Cardiac atrium fibroblast (primary cell): ENCODE measurements around the gene SPAG7. TPM values are rescaled to one million over a fixed set of nuclear protein-coding genes. Genes with fewer than 3 reads are reported as not detected.

Experiments
- total RNA-seq: library from RNA; depleted of rRNA; stranded (reverse); fragments of >200 nt; gene quantifications from 2 replicates; pipeline ENCODE4 v1.2.3, GENCODE V29; 2015

The SPAG7 gene
- total RNA-seq, result 43.7 and 50.1 TPM in 2 replicates

GRCh38 chr17:4967539-4968485 lies at the start of gene SPAG7:
TSS of gene SPAG7 (minus strand) at chr17:4967817. CDS start at chr17:4967804, 13 bp downstream.

GRCh38 chr17:4997302-4998026 lies 29.8 kb upstream of the SPAG7 start, which contains the start of the genes INCA1 and KIF1C:
TSS of gene INCA1 (minus strand) at chr17:4997522. CDS start at chr17:4994437, 3,085 bp downstream.
TSS of gene KIF1C (plus strand) at chr17:4997950. CDS start at chr17:5000247, 2,297 bp downstream.

GRCh38 chr17:4986951-4987766 lies 19.5 kb upstream of the SPAG7 start, which contains the start of gene CAMTA2:
TSS of gene CAMTA2 (minus strand) at chr17:4987675. CDS start at chr17:4986222, 1,453 bp downstream.

GRCh38 chr17:4950746-4951204 lies 16.8 kb downstream of the SPAG7 start, which contains the start of gene ENO3:
TSS of gene ENO3 (plus strand) at chr17:4951119. CDS start at chr17:4951830, 711 bp downstream.

GRCh38 chr17:4948166-4948930 lies 19.3 kb downstream of the SPAG7 start, which contains the start of gene PFN1:
TSS of gene PFN1 (minus strand) at chr17:4948530. CDS start at chr17:4948394, 136 bp downstream.

GRCh38 chr17:4939796-4940554 lies 27.6 kb downstream of the SPAG7 start, which contains the start of the genes RNF167 and SLC25A11:
TSS of gene RNF167 (plus strand) at chr17:4940268. CDS start at chr17:4940910, 642 bp downstream.
TSS of gene SLC25A11 (minus strand) at chr17:4940046. CDS start at chr17:4939910, 136 bp downstream.

GRCh38 chr17:4931963-4932362 lies 35.7 kb downstream of the SPAG7 start, which contains the start of gene GP1BA:
TSS of gene GP1BA (plus strand) at chr17:4932277. CDS start at chr17:4932605, 328 bp downstream.

Other genes starting within 250 kb of the SPAG7 start
- 8.4 and 17.5 TPM in 2 replicates for gene MED11, start 236.4 kb downstream of the SPAG7 start, total RNA-seq
- 0.16 TPM in 1 of 2 replicates, not detected in the other for gene ZMYND15, start 228.0 kb downstream of the SPAG7 start, total RNA-seq
- gene CXCL16, start 227.9 kb downstream of the SPAG7 start, total RNA-seq, result 1.6 and 6.8 TPM in 2 replicates
- gene TM4SF5, start 195.9 kb downstream of the SPAG7 start, total RNA-seq, result not detected in 2 replicates
- 0.18 TPM in 1 of 2 replicates, not detected in the other for gene VMO1, start 181.5 kb downstream of the SPAG7 start, total RNA-seq
- not detected in 2 replicates for gene GLTPD2, start 178.9 kb downstream of the SPAG7 start, total RNA-seq
- 159 and 177 TPM in 2 replicates for gene PSMB6, start 171.7 kb downstream of the SPAG7 start, total RNA-seq
- 13.9 and 19.5 TPM in 2 replicates for gene PLD2, start 160.7 kb downstream of the SPAG7 start, total RNA-seq
- 23.8 TPM in 2 replicates for gene MINK1, start 134.5 kb downstream of the SPAG7 start, total RNA-seq
- 4.9 and 8.9 TPM in 2 replicates for gene C17orf107, start 68.3 kb downstream of the SPAG7 start, total RNA-seq
- gene CHRNE, start 64.7 kb downstream of the SPAG7 start, total RNA-seq, result 0.72 and 0.81 TPM in 2 replicates
- gene GP1BA, start 35.5 kb downstream of the SPAG7 start, total RNA-seq, result not detected in 2 replicates
- gene SLC25A11, start 27.8 kb downstream of the SPAG7 start, total RNA-seq, result 37.5 and 40.3 TPM in 2 replicates
- 53.0 and 53.6 TPM in 2 replicates for gene RNF167, start 27.5 kb downstream of the SPAG7 start, total RNA-seq
- 672 and 1,023 TPM in 2 replicates for gene PFN1, start 19.3 kb downstream of the SPAG7 start, total RNA-seq
- 1.3 TPM in 1 of 2 replicates, not detected in the other for gene ENO3, start 16.7 kb downstream of the SPAG7 start, total RNA-seq
- 17.5 and 21.7 TPM in 2 replicates for gene CAMTA2, start 19.9 kb upstream of the SPAG7 start, total RNA-seq
- 0.54 TPM in 1 of 2 replicates, not detected in the other for gene INCA1, start 29.7 kb upstream of the SPAG7 start, total RNA-seq
- 57.9 and 62.5 TPM in 2 replicates for gene KIF1C, start 30.1 kb upstream of the SPAG7 start, total RNA-seq
- 0.18 TPM in 1 of 2 replicates, not detected in the other for gene SLC52A1, start 67.6 kb upstream of the SPAG7 start, total RNA-seq
- gene ZFP3, start 110.7 kb upstream of the SPAG7 start, total RNA-seq, result 0.72 and 0.81 TPM in 2 replicates
- gene ZNF232, start 144.1 kb upstream of the SPAG7 start, total RNA-seq, result 3.1 and 6.5 TPM in 2 replicates
- not detected in 2 replicates for gene USP6, start 148.2 kb upstream of the SPAG7 start, total RNA-seq
- 2.3 and 3.1 TPM in 2 replicates for gene ZNF594, start 224.1 kb upstream of the SPAG7 start, total RNA-seq